ENCODE measurements around the gene TBC1D22A. TPM values are rescaled to one million over a fixed set of nuclear protein-coding genes. Genes with fewer than 3 reads are reported as not detected.

The TBC1D22A gene
- total RNA-seq, 2 experiments from 2014 or later, result 22.3 to 43.9 TPM

DNA sequence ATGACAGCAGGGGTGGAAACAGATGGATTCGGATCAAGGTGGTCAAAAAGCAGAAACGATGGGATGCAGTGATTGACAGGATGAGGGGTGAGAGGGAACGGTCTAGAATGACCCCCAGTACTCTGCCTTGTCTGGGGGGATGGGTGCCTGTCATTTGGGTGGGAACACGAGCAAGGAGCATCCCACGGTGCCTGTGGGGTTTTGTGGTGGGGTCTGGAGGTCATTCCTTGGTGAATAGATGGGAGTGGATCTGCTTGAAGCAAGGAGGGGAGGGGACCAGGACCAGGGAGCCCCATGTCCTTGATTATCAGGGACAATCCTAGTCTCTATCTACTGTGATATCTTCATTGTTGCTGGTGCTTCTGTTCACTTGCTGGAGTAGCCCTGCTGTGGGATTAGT is 16.3 kb upstream of the TBC1D22A start:
- Histone ChIP-seq H4K20me1 (ENCODE audit: insufficient read depth, low read length) (no peaks in the 10 kb centered on the region), H3K36me3 (ENCODE audit: insufficient read depth, low read length) (no peaks in the 10 kb centered on the region), H2AFZ (ENCODE audit: low read length) (no peak overlapping the region), H3K27ac (ENCODE audit: low read depth, low read length, poor library complexity, severe bottlenecking) (no peak overlapping the region), H3K4me1 (ENCODE audit: insufficient read depth, low read length, poor library complexity, severe bottlenecking) (no peaks in the 10 kb centered on the region), H3K9me3 (ENCODE audit: low read length) (no peaks in the 10 kb centered on the region), H3K4me3 (ENCODE audit: low read depth, low read length, poor library complexity, severe bottlenecking) (no peak overlapping the region), H3K9me2 (ENCODE audit: insufficient read depth, low read length) (no peaks in the 10 kb centered on the region), H3K4me2 (ENCODE audit: low read length) (no peak overlapping the region), H3K79me2 (ENCODE audit: insufficient read depth, low read depth, low read length) (no peaks in the 10 kb centered on the region)
- CTCF ChIA-PET (ENCODE audit: unreplicated experiment), result no interaction called here
- BruUV-seq (replicated peaks), result no TSS peak
- intact Hi-C loops (cut with micrococcal nuclease; ENCODE audit: unreplicated experiment), result no loop called here
- DNase-seq (ENCODE audit: low spot score), result no peak
- TF ChIP-seq EZH2phosphoT487 (IDR thresholded peaks at IDR 0.05; ENCODE audit: borderline replicate concordance, low read depth, low read length), result no peak
- TF ChIP-seq, protein P1, sequence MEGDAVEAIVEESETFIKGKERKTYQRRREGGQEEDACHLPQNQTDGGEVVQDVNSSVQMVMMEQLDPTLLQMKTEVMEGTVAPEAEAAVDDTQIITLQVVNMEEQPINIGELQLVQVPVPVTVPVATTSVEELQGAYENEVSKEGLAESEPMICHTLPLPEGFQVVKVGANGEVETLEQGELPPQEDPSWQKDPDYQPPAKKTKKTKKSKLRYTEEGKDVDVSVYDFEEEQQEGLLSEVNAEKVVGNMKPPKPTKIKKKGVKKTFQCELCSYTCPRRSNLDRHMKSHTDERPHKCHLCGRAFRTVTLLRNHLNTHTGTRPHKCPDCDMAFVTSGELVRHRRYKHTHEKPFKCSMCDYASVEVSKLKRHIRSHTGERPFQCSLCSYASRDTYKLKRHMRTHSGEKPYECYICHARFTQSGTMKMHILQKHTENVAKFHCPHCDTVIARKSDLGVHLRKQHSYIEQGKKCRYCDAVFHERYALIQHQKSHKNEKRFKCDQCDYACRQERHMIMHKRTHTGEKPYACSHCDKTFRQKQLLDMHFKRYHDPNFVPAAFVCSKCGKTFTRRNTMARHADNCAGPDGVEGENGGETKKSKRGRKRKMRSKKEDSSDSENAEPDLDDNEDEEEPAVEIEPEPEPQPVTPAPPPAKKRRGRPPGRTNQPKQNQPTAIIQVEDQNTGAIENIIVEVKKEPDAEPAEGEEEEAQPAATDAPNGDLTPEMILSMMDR (conservative IDR thresholded peaks at IDR 0.05; ENCODE audit: low read length), result no peak
- POLR2A ChIA-PET, result no interaction called here

DNA sequence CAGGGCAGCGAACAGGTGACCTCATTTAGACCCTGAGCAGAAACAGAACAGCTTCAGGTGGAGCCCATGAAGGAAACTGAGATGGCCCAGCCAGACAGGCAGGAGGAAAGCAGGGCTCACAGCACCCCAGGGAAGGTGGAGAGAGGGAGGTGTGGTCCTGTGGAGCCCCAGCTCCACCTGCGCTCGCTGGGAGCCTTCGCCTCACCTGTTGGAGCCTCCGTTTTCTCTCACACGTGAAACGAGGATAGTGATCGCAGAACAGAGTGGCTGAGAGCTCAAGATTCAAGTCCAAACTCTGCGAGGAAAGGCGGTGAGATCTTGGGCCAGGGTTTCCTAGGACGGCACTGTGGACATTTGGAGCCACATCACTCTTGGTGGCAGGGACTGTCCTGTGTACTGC is 15.8 kb upstream of the TBC1D22A start:
- H3K4me3 ChIP-seq (ENCODE audit: low read depth, low read length, poor library complexity, severe bottlenecking), result no peak overlapping the region
- H3K9me2 ChIP-seq (ENCODE audit: insufficient read depth, low read length), result no peaks in the 10 kb centered on the region
- ChIA-PET POLR2A (no interaction called here), CTCF (ENCODE audit: unreplicated experiment) (no interaction called here)
- H3K36me3 ChIP-seq (ENCODE audit: insufficient read depth, low read length), result no peaks in the 10 kb centered on the region
- H3K27ac ChIP-seq (ENCODE audit: low read depth, low read length, poor library complexity, severe bottlenecking), result no peak overlapping the region
- no peak overlapping the region for H3K4me2 ChIP-seq (ENCODE audit: low read length)
- no peak overlapping the region for H2AFZ ChIP-seq (ENCODE audit: low read length)
- no peaks in the 10 kb centered on the region for H3K9me3 ChIP-seq (ENCODE audit: low read length)
- DNase-seq (ENCODE audit: low spot score), result no peak
- H3K4me1 ChIP-seq (ENCODE audit: insufficient read depth, low read length, poor library complexity, severe bottlenecking), result no peaks in the 10 kb centered on the region
- BruUV-seq (replicated peaks), result no TSS peak
- intact Hi-C loops (cut with micrococcal nuclease; ENCODE audit: unreplicated experiment), result no loop called here
- no peaks in the 10 kb centered on the region for H3K79me2 ChIP-seq (ENCODE audit: insufficient read depth, low read depth, low read length)
- H4K20me1 ChIP-seq (ENCODE audit: insufficient read depth, low read length), result no peaks in the 10 kb centered on the region
- TF ChIP-seq, protein P1 (conservative IDR thresholded peaks at IDR 0.05; ENCODE audit: low read length), result no peak
- no peak for TF ChIP-seq EZH2phosphoT487 (IDR thresholded peaks at IDR 0.05; ENCODE audit: borderline replicate concordance, low read depth, low read length)

- Histone ChIP-seq H3K4me3 (ENCODE audit: low read depth, low read length, poor library complexity, severe bottlenecking) (no peak overlapping the region), H3K27ac (ENCODE audit: low read depth, low read length, poor library complexity, severe bottlenecking) (no peak overlapping the region), H3K9me2 (ENCODE audit: insufficient read depth, low read length) (no peaks in the 10 kb centered on the region), H3K79me2 (ENCODE audit: insufficient read depth, low read depth, low read length) (no peaks in the 10 kb centered on the region), H3K4me1 (ENCODE audit: insufficient read depth, low read length, poor library complexity, severe bottlenecking) (no peaks in the 10 kb centered on the region), H3K36me3 (ENCODE audit: insufficient read depth, low read length) (no peaks in the 10 kb centered on the region), H3K9me3 (ENCODE audit: low read length) (no peaks in the 10 kb centered on the region), H3K4me2 (ENCODE audit: low read length) (no peak overlapping the region), H2AFZ (ENCODE audit: low read length) (no peak overlapping the region), H4K20me1 (ENCODE audit: insufficient read depth, low read length) (no peaks in the 10 kb centered on the region)
- TF ChIP-seq, protein P1 (conservative IDR thresholded peaks at IDR 0.05; ENCODE audit: low read length), result no peak
- TF ChIP-seq EZH2phosphoT487 (IDR thresholded peaks at IDR 0.05; ENCODE audit: borderline replicate concordance, low read depth, low read length), result no peak
- POLR2A ChIA-PET, result no interaction called here
- no peak for DNase-seq (ENCODE audit: low spot score)
- intact Hi-C loops (cut with micrococcal nuclease; ENCODE audit: unreplicated experiment), result no loop called here
- CTCF ChIA-PET (ENCODE audit: unreplicated experiment), result no interaction called here
- no TSS peak for BruUV-seq (replicated peaks)
These were observed 14.8 kb upstream of the TBC1D22A start for GRCh38 chr22:46747646-46748045.

Measured in OCI-LY7 (cell line).